Measurements from ENCODE around the gene TIMM8A. TPM values are rescaled to one million over a fixed set of nuclear protein-coding genes. Genes with fewer than 3 reads are reported as not detected.

TIMM8A gene
- polyA plus RNA-seq, 3 donors = 1.9 to 2.5 (median 2.4) TPM

DNA sequence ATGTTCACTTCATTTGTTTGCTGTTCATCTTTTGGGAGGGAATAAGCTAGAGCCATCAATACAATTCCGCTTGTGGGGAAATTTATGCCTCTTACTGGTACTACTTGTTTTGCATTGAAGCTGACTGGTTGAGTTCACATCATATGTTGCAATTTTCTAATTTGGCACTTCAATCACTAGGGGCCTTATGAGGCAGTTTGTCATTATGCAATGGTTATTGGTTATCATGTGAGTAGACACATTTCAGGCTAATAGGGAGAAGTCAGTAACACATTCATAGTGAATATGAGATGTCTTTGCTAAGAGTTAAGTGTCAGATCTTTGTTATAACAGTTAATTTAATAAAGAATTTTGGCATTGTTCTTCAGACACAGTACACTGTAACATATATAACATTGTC lies 47.2 kb upstream of the TIMM8A start:
- Histone ChIP-seq H3K79me2 (ENCODE audit: insufficient read depth, low read length) (peaks cover 34% of the 10 kb centered on the region), H3K27me3 (ENCODE audit: control insufficient read depth in 2 of 2, insufficient read depth in 2 of 2, low read length in 2 of 2) (no peaks in the 10 kb centered on the region), H2AFZ (ENCODE audit: insufficient read depth, low read depth, low read length, poor library complexity, severe bottlenecking) (no peak overlapping the region), H3K4me1 (ENCODE audit: control insufficient read depth in 1 of 2, insufficient read depth in 2 of 2, low read length in 2 of 2) (peaks cover 18 to 34% of the 10 kb centered on the region in 2 donors), H3K27ac (ENCODE audit: low read depth in 1 of 2, low read length in 2 of 2) (no peak overlapping the region), H3K4me3 (replicated peaks in 1 of 3; ENCODE audit: low read depth in 2 of 3, low read length in 3 of 3) (no peak overlapping the region), H3K36me3 (replicated peaks in 1 of 2; ENCODE audit: control insufficient read depth in 1 of 2, insufficient read depth in 2 of 2, low read length in 2 of 2) (peaks cover 17 to 49% of the 10 kb centered on the region in 2 donors), H3K9ac (ENCODE audit: insufficient read depth, low read length, poor library complexity, severe bottlenecking) (no peak overlapping the region), H3K9me3 (replicated peaks in 1 of 2; ENCODE audit: control insufficient read depth in 1 of 2, insufficient read depth in 1 of 2, low read length in 2 of 2) (no peaks in the 10 kb centered on the region), H4K20me1 (ENCODE audit: insufficient read depth, low read length) (peaks cover 3% of the 10 kb centered on the region), H3K4me2 (replicated peaks; ENCODE audit: extremely low read depth, low read length, poor library complexity, severe bottlenecking) (no peak overlapping the region)
- Mint-ChIP-seq H3K36me3 (peaks cover 28 to 51% of the 10 kb centered on the region in 2 donors), H3K27ac (peak overlapping the region in 5 of 7 donors; percentile 2 to 88 (median 70)), H3K4me3 (no peak overlapping the region), H3K4me1 (peaks cover 26% of the 10 kb centered on the region), H3K9me3 (peaks cover 0 to 6% (median 0%) of the 10 kb centered on the region in 7 donors), H3K27me3 (ENCODE audit: low read depth in 3 of 3) (peaks cover 0 to 2% (median 0%) of the 10 kb centered on the region in 3 donors)
- no CpG with 5 or more reads among the region's 1 CpG for WGBS (ENCODE audit: insufficient coverage)
- DNase-seq = peak; percentile 41 to 70 (median 57)
- TF ChIP-seq, protein P1, sequence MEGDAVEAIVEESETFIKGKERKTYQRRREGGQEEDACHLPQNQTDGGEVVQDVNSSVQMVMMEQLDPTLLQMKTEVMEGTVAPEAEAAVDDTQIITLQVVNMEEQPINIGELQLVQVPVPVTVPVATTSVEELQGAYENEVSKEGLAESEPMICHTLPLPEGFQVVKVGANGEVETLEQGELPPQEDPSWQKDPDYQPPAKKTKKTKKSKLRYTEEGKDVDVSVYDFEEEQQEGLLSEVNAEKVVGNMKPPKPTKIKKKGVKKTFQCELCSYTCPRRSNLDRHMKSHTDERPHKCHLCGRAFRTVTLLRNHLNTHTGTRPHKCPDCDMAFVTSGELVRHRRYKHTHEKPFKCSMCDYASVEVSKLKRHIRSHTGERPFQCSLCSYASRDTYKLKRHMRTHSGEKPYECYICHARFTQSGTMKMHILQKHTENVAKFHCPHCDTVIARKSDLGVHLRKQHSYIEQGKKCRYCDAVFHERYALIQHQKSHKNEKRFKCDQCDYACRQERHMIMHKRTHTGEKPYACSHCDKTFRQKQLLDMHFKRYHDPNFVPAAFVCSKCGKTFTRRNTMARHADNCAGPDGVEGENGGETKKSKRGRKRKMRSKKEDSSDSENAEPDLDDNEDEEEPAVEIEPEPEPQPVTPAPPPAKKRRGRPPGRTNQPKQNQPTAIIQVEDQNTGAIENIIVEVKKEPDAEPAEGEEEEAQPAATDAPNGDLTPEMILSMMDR (IDR thresholded peaks at IDR 0.05) = no peak
- intact Hi-C loops (cut with micrococcal nuclease) = no loop called here

DNA sequence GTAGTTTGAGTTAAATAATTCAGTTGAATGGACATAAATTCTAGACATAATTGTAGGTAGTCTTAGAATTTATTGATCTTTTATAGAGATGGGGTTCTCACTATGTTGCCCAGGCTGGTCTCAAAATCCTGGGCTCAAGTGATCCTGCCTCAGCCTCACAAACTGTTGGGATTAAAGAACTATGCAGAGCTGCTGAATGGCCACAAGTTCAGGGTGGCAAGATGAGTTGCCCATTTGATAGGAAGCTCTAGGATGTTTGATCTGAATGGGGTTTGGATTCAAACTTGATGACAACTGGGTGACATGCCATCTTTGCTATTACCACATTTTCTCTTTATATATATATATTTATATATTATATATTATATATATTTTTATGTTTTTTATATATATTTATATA lies 45.8 kb upstream of the TIMM8A start:
- Histone ChIP-seq H3K4me3 (replicated peaks in 1 of 3; ENCODE audit: low read depth in 2 of 3, low read length in 3 of 3) (no peak overlapping the region), H3K79me2 (ENCODE audit: insufficient read depth, low read length) (peaks cover 34% of the 10 kb centered on the region), H2AFZ (ENCODE audit: insufficient read depth, low read depth, low read length, poor library complexity, severe bottlenecking) (no peak overlapping the region), H3K27me3 (ENCODE audit: control insufficient read depth in 2 of 2, insufficient read depth in 2 of 2, low read length in 2 of 2) (no peaks in the 10 kb centered on the region), H3K36me3 (replicated peaks in 1 of 2; ENCODE audit: control insufficient read depth in 1 of 2, insufficient read depth in 2 of 2, low read length in 2 of 2) (peaks cover 11 to 37% of the 10 kb centered on the region in 2 donors), H3K4me2 (replicated peaks; ENCODE audit: extremely low read depth, low read length, poor library complexity, severe bottlenecking) (no peak overlapping the region), H3K27ac (ENCODE audit: low read depth in 1 of 2, low read length in 2 of 2) (no peak overlapping the region), H3K9me3 (replicated peaks in 1 of 2; ENCODE audit: control insufficient read depth in 1 of 2, insufficient read depth in 1 of 2, low read length in 2 of 2) (no peaks in the 10 kb centered on the region), H3K4me1 (ENCODE audit: control insufficient read depth in 1 of 2, insufficient read depth in 2 of 2, low read length in 2 of 2) (peaks cover 23 to 40% of the 10 kb centered on the region in 2 donors), H4K20me1 (ENCODE audit: insufficient read depth, low read length) (peaks cover 3% of the 10 kb centered on the region), H3K9ac (ENCODE audit: insufficient read depth, low read length, poor library complexity, severe bottlenecking) (no peak overlapping the region)
- DNase-seq = no peak
- Mint-ChIP-seq H3K36me3 (peaks cover 19 to 40% of the 10 kb centered on the region in 2 donors), H3K27ac (no peak overlapping the region), H3K4me3 (no peak overlapping the region), H3K4me1 (peaks cover 26% of the 10 kb centered on the region), H3K9me3 (peaks cover 0 to 12% (median 0%) of the 10 kb centered on the region in 7 donors), H3K27me3 (ENCODE audit: low read depth in 3 of 3) (peaks cover 0 to 4% (median 0%) of the 10 kb centered on the region in 3 donors)
- intact Hi-C loops (cut with micrococcal nuclease) = no loop called here
- TF ChIP-seq, protein P1 (IDR thresholded peaks at IDR 0.05) = no peak

All from CD14-positive monocyte (primary cell).